Psoas muscle (tissue), 8 donors: ENCODE data around the gene PGBD1. TPM values are rescaled to one million over a fixed set of nuclear protein-coding genes. Genes with fewer than 3 reads are reported as not detected.

ENCODE experiments used
- ATAC-seq, 4 donors: fragments of 200-7000 bp; cut with Tn5 transposase; one replicate each; pipeline ENCODE4 v1.9.1; 2020; ENCODE audit warnings: moderate library complexity in 3 of 4, mild to moderate bottlenecking in 2 of 4
- DNase-seq, 2 donors: peaks; one replicate each; pipeline ENCODE4 v3.0.0-alpha.2; 2020
- H3K27ac ChIP-seq: fragments of 200-600 bp; one replicate; pipeline ENCODE4 v1.8.0; 2022
- H3K27me3 ChIP-seq, 3 donors: fragments of 200-600 bp in 1 of 3; one replicate each; pipeline versions ENCODE4 v1.6.1 to v1.8.0; 2013 to 2022; ENCODE audit warnings: low read length in 2 of 3, mild to moderate bottlenecking in 2 of 3, moderate library complexity in 1 of 3; ENCODE audit not compliant: insufficient read depth in 3 of 3
- H3K36me3 ChIP-seq, 2 donors: fragments of 200-600 bp in 1 of 2; one replicate each; pipeline versions ENCODE4 v1.6.1 to v1.8.0; 2013 to 2022; ENCODE audit warnings: low read depth in 1 of 2, mild to moderate bottlenecking in 1 of 2, moderate library complexity in 1 of 2; ENCODE audit not compliant: insufficient read depth in 1 of 2
- H3K4me1 ChIP-seq: fragments of 200-600 bp; one replicate; pipeline ENCODE4 v1.8.0; 2022
- H3K4me3 ChIP-seq: fragments of 200-600 bp; one replicate; pipeline ENCODE4 v1.8.0; 2022; ENCODE audit warnings: mild to moderate bottlenecking
- H3K9me3 ChIP-seq: fragments of 200-600 bp; one replicate; pipeline ENCODE4 v1.8.0; 2022
- CTCF ChIP-seq: fragments of 200-600 bp; IDR thresholded peaks from one replicate; pipeline ENCODE4 v1.8.0; 2022; ENCODE audit warnings: antibody characterized with exemption
- WGBS, 3 donors: extraction: QIAGEN DNeasy Blood & Tissue Kit; methylation state at CpG; one replicate each; pipeline versions ENCODE4 v1.1.6 to v1.1.7; 2013; 5-methylcytosine and 5-hydroxymethylcytosine counted together
- intact Hi-C, 2 donors: fragments of 100-400 bp; cut with DNase I; formaldehyde crosslinking; loops; one replicate each; pipeline versions ENCODE4 v1.11.0 to v1.14.2; 2022
- polyA plus RNA-seq, 3 donors: library from polyadenylated mRNA; stranded (reverse); fragments of 200-250 nt; gene quantifications; one replicate each; pipeline ENCODE4 v1.2.3, GENCODE V29; 2013
- total RNA-seq, 4 donors: library from RNA; stranded (reverse); fragmentation: NEBNext Ultra II Directional in 2 of 4; extraction: Animal tissue kit (Norgen Biotek cat#: 25700) in 2 of 4; gene quantifications; one replicate each; pipeline versions ENCODE4 v1.2.1 to v1.2.4, GENCODE V29; 2021 to 2023
- donor health status: healthy with polysubstance abuse.
- donor health status: DM: no; HTN: no; CAD: no; lungs with moderate emphysema.
- donor health status: Bipolar disorder and iron deficiency.
- donor health status: healthy.
- donor health status: DM: yes; HTN: yes; CAD: no.
- donor health status: DM: no; HTN: no; CAD: no.
- donor health status: DM: no; HTN: no; CAD: no.
- donor health status: DM: yes; HTN: yes; CAD: no.

Gene PGBD1
- total and polyA plus RNA-seq, 7 donors, result 0.62 to 2.6 (median 1.2) TPM

- intact Hi-C loops, result no loop called here
- TF ChIP-seq CTCF, result no peak
- WGBS, 3 donors, result 90 to 97% (median 95%) methylated on average over 1 of the region's 1 CpG
Measured at GRCh38 chr6:28240471-28240870, 40.9 kb upstream of the PGBD1 start.

GRCh38 chr6:28243946-28244345 lies 37.4 kb upstream of the PGBD1 start:
- H3K27me3 ChIP-seq, result no peaks in the 10 kb centered on the region
- H3K36me3 ChIP-seq, result peaks cover 8 to 64% of the 10 kb centered on the region in 2 donors
- intact Hi-C loops, result no loop called here
- no peak for TF ChIP-seq CTCF
- no peaks in the 10 kb centered on the region for H3K4me1 ChIP-seq
- DNase-seq (no peak), ATAC-seq (no peak)
- WGBS, 3 donors, result 94 to 98% (median 95%) methylated on average over 3 of the region's 3 CpGs
- H3K9me3 ChIP-seq, result no peaks in the 10 kb centered on the region
- H3K27ac ChIP-seq, result no peak overlapping the region
- no peak overlapping the region for H3K4me3 ChIP-seq

More at GRCh38 chr6:28240471-28240870, 40.9 kb upstream of the PGBD1 start:
- H3K9me3 ChIP-seq, result no peaks in the 10 kb centered on the region
- H3K27ac ChIP-seq, result no peak overlapping the region
- no peaks in the 10 kb centered on the region for H3K4me1 ChIP-seq
- ATAC-seq, result no peak
- peaks cover 0 to 35% of the 10 kb centered on the region in 2 donors for H3K36me3 ChIP-seq
- no peak for DNase-seq
- H3K4me3 ChIP-seq, result no peak overlapping the region
- H3K27me3 ChIP-seq, result no peaks in the 10 kb centered on the region

GRCh38 chr6:28245206-28245941 lies 36.0 kb upstream of the PGBD1 start:
- H3K36me3 ChIP-seq, result peaks cover 8 to 70% of the 10 kb centered on the region in 2 donors
- no peak overlapping the region for H3K27ac ChIP-seq
- TF ChIP-seq CTCF, result no peak
- intact Hi-C loops, result no loop called here
- H3K4me3 ChIP-seq, result no peak overlapping the region
- no peak for DNase-seq
- H3K27me3 ChIP-seq, result no peaks in the 10 kb centered on the region
- 87 to 92% (median 92%) methylated on average over 6 of the region's 6 CpGs for WGBS, 3 donors
- H3K9me3 ChIP-seq, result no peaks in the 10 kb centered on the region
- no peaks in the 10 kb centered on the region for H3K4me1 ChIP-seq
- ATAC-seq, result no peak

- Histone ChIP-seq H3K27me3 (no peaks in the 10 kb centered on the region), H3K27ac (no peak overlapping the region), H3K4me1 (peaks cover 7% of the 10 kb centered on the region), H3K36me3 (peaks cover 8 to 59% of the 10 kb centered on the region in 2 donors), H3K9me3 (no peaks in the 10 kb centered on the region), H3K4me3 (no peak overlapping the region)
- intact Hi-C loops, result no loop called here
- DNase-seq (no peak), ATAC-seq (no peak)
- TF ChIP-seq CTCF, result no peak
- WGBS, 3 donors, result 21 to 52% (median 26%) methylated on average over 1 of the region's 1 CpG
Measured at GRCh38 chr6:28248916-28249315, 32.5 kb upstream of the PGBD1 start.
